SJCRH30 (cell line): ENCODE measurements around the gene NFIX. TPM values are rescaled to one million over a fixed set of nuclear protein-coding genes. Genes with fewer than 3 reads are reported as not detected.

Experiments
- DNase-seq, 2 experiments: peaks; one replicate each; pipeline ENCODE4 v3.0.0-alpha.2; 2015 to 2020
- H3K27ac ChIP-seq: fragments of 250-450 bp; sonication (Bioruptor Pico); 2 replicates; pipeline ENCODE4 v1.5.1; 2020; ENCODE audit warnings: mild to moderate bottlenecking, moderate library complexity
- H3K27me3 ChIP-seq: fragments of 250-450 bp; sonication (Bioruptor Pico); 2 replicates; pipeline ENCODE4 v1.5.1; 2020; ENCODE audit warnings: mild to moderate bottlenecking, moderate library complexity
- H3K36me3 ChIP-seq: fragments of 250-450 bp; sonication (Bioruptor Pico); 2 replicates; pipeline ENCODE4 v1.5.1; 2020; ENCODE audit warnings: mild to moderate bottlenecking, moderate library complexity
- H3K4me1 ChIP-seq: fragments of 250-450 bp; sonication (Bioruptor Pico); 2 replicates; pipeline ENCODE4 v1.5.1; 2020; ENCODE audit warnings: mild to moderate bottlenecking, moderate library complexity
- H3K4me3 ChIP-seq: fragments of 250-450 bp; sonication (Bioruptor Pico); 2 replicates; pipeline ENCODE4 v1.5.1; 2020; ENCODE audit warnings: mild to moderate bottlenecking, moderate library complexity
- H3K9me3 ChIP-seq: fragments of 250-450 bp; sonication (Bioruptor Pico); replicated peaks from 2 replicates; pipeline ENCODE4 v1.5.1; 2020; ENCODE audit warnings: mild to moderate bottlenecking, moderate library complexity
- total RNA-seq: library from RNA; depleted of rRNA; stranded (reverse); fragments of >200 nt; shearing (Covaris generic); gene quantifications from 2 replicates; pipeline ENCODE4 v1.2.3, GENCODE V29; 2014

Gene NFIX
- total RNA-seq, 1 experiment from 2014 or later: 20.2 TPM

GRCh38 chr19:12992729-12993128 is 2.5 kb upstream of the NFIX start:
- Histone ChIP-seq H3K4me3 (no peak overlapping the region), H3K36me3 (no peaks in the 10 kb centered on the region), H3K9me3 (no peaks in the 10 kb centered on the region), H3K4me1 (no peaks in the 10 kb centered on the region; the same call in 1 of the 2 replicates), H3K27me3 (no peaks in the 10 kb centered on the region), H3K27ac (no peak overlapping the region)
- DNase-seq: no peak

GRCh38 chr19:12993562-12993961 is 1.7 kb upstream of the NFIX start:
- H3K4me3 ChIP-seq: no peak overlapping the region
- no peaks in the 10 kb centered on the region; the same call in 1 of the 2 replicates for H3K4me1 ChIP-seq
- no peak overlapping the region for H3K27ac ChIP-seq
- H3K9me3 ChIP-seq: no peaks in the 10 kb centered on the region
- no peak for DNase-seq
- H3K36me3 ChIP-seq: no peaks in the 10 kb centered on the region
- H3K27me3 ChIP-seq: no peaks in the 10 kb centered on the region

GRCh38 chr19:12995596-12996405 is 526 bp downstream of the NFIX start:
- H3K9me3 ChIP-seq: no peaks in the 10 kb centered on the region

GRCh38 chr19:12996406-12997094 is 1.3 kb downstream of the NFIX start:
- DNase-seq: no peak
- Histone ChIP-seq H3K9me3 (no peaks in the 10 kb centered on the region), H3K4me3 (peak overlapping the region; percentile 61), H3K4me1 (no peaks in the 10 kb centered on the region; the same call in 1 of the 2 replicates), H3K27me3 (no peaks in the 10 kb centered on the region), H3K27ac (no peak overlapping the region), H3K36me3 (no peaks in the 10 kb centered on the region)

More at GRCh38 chr19:12995596-12996405, 526 bp downstream of the NFIX start:
- H3K27me3 ChIP-seq: no peaks in the 10 kb centered on the region
- DNase-seq: no peak
- H3K4me3 ChIP-seq: peak overlapping the region; percentile 61
- H3K36me3 ChIP-seq: no peaks in the 10 kb centered on the region
- no peak overlapping the region for H3K27ac ChIP-seq
- no peaks in the 10 kb centered on the region; the same call in 1 of the 2 replicates for H3K4me1 ChIP-seq

- H3K27me3 ChIP-seq: no peaks in the 10 kb centered on the region
- H3K36me3 ChIP-seq: no peaks in the 10 kb centered on the region
- no peak for DNase-seq
- H3K9me3 ChIP-seq: no peaks in the 10 kb centered on the region
- no peak overlapping the region for H3K27ac ChIP-seq
- H3K4me3 ChIP-seq: no peak overlapping the region
- H3K4me1 ChIP-seq: no peaks in the 10 kb centered on the region; the same call in 1 of the 2 replicates
Measured at GRCh38 chr19:12997179-12997966, 2.1 kb downstream of the NFIX start.

- Histone ChIP-seq H3K27ac (no peak overlapping the region), H3K27me3 (no peaks in the 10 kb centered on the region), H3K9me3 (no peaks in the 10 kb centered on the region), H3K4me1 (no peaks in the 10 kb centered on the region; the same call in 1 of the 2 replicates), H3K36me3 (no peaks in the 10 kb centered on the region), H3K4me3 (no peak overlapping the region)
- DNase-seq: no peak
Measured at GRCh38 chr19:12997967-12998940, 3.0 kb downstream of the NFIX start.

GRCh38 chr19:13001166-13001501 is 5.9 kb downstream of the NFIX start:
- DNase-seq: no peak
- Histone ChIP-seq H3K4me1 (no peaks in the 10 kb centered on the region), H3K27me3 (no peaks in the 10 kb centered on the region), H3K4me3 (no peak overlapping the region), H3K36me3 (no peaks in the 10 kb centered on the region), H3K9me3 (no peaks in the 10 kb centered on the region), H3K27ac (no peak overlapping the region)

- Histone ChIP-seq H3K4me1 (no peaks in the 10 kb centered on the region), H3K9me3 (no peaks in the 10 kb centered on the region), H3K27me3 (no peaks in the 10 kb centered on the region), H3K27ac (no peak overlapping the region), H3K4me3 (no peak overlapping the region), H3K36me3 (no peaks in the 10 kb centered on the region)
- no peak for DNase-seq
Measured at GRCh38 chr19:13001502-13002165, 6.4 kb downstream of the NFIX start.

- H3K36me3 ChIP-seq: no peaks in the 10 kb centered on the region
- no peak overlapping the region for H3K4me3 ChIP-seq
- H3K27ac ChIP-seq: no peak overlapping the region
Measured at GRCh38 chr19:13002166-13002898, 7.1 kb downstream of the NFIX start.

GRCh38 chr19:13003081-13003480 is 7.8 kb downstream of the NFIX start:
- Histone ChIP-seq H3K27me3 (no peaks in the 10 kb centered on the region), H3K27ac (no peak overlapping the region), H3K4me3 (no peak overlapping the region), H3K4me1 (no peaks in the 10 kb centered on the region), H3K9me3 (no peaks in the 10 kb centered on the region), H3K36me3 (no peaks in the 10 kb centered on the region)
- DNase-seq: no peak

More at GRCh38 chr19:13002166-13002898, 7.1 kb downstream of the NFIX start:
- H3K9me3 ChIP-seq: no peaks in the 10 kb centered on the region
- H3K27me3 ChIP-seq: no peaks in the 10 kb centered on the region
- H3K4me1 ChIP-seq: no peaks in the 10 kb centered on the region
- no peak for DNase-seq

GRCh38 chr19:13004273-13004672 is 9.0 kb downstream of the NFIX start:
- Histone ChIP-seq H3K36me3 (no peaks in the 10 kb centered on the region), H3K4me3 (no peak overlapping the region), H3K4me1 (no peaks in the 10 kb centered on the region), H3K27ac (no peak overlapping the region), H3K9me3 (no peaks in the 10 kb centered on the region), H3K27me3 (no peaks in the 10 kb centered on the region)
- no peak for DNase-seq

- Histone ChIP-seq H3K4me3 (no peak overlapping the region), H3K27ac (no peak overlapping the region), H3K4me1 (no peaks in the 10 kb centered on the region), H3K9me3 (no peaks in the 10 kb centered on the region), H3K36me3 (no peaks in the 10 kb centered on the region), H3K27me3 (no peaks in the 10 kb centered on the region)
- no peak for DNase-seq
Measured at GRCh38 chr19:13005253-13005652, 10.0 kb downstream of the NFIX start.

- H3K27ac ChIP-seq: no peak overlapping the region
- H3K9me3 ChIP-seq: no peaks in the 10 kb centered on the region
- no peaks in the 10 kb centered on the region for H3K27me3 ChIP-seq
- H3K4me3 ChIP-seq: no peak overlapping the region
- no peaks in the 10 kb centered on the region for H3K4me1 ChIP-seq
- DNase-seq: no peak
- no peaks in the 10 kb centered on the region for H3K36me3 ChIP-seq
Measured at GRCh38 chr19:13005861-13006370, 10.6 kb downstream of the NFIX start.
